GM12801 (cell line): ENCODE results near the gene LRRC40.

Experiments used
- CTCF ChIP-seq: IDR thresholded peaks from one replicate; pipeline ENCODE4 v1.5.1; 2011; ENCODE audit warnings: control low read depth; ENCODE audit not compliant: insufficient read length; ENCODE audit errors: extremely low read depth

The LRRC40 gene

GRCh38 chr1:70168283-70168682, 37.1 kb downstream of the LRRC40 start:
- TF ChIP-seq CTCF, result no peak

GRCh38 chr1:70164350-70164749, 41.0 kb downstream of the LRRC40 start:
- TF ChIP-seq CTCF, result no peak

- TF ChIP-seq CTCF, result no peak
These were observed 48.8 kb downstream of the LRRC40 start for GRCh38 chr1:70156529-70157120.

- no peak for TF ChIP-seq CTCF
These were observed 51.6 kb downstream of the LRRC40 start for GRCh38 chr1:70153739-70154138.

- TF ChIP-seq CTCF, result no peak
These were observed 54.9 kb downstream of the LRRC40 start for GRCh38 chr1:70150444-70150843.

GRCh38 chr1:70146488-70146887, 58.9 kb downstream of the LRRC40 start:
- TF ChIP-seq CTCF, result no peak

- TF ChIP-seq CTCF, result no peak
These were observed 62.2 kb downstream of the LRRC40 start for GRCh38 chr1:70143048-70143659.

GRCh38 chr1:70142075-70142474, 63.3 kb downstream of the LRRC40 start:
- no peak for TF ChIP-seq CTCF
